K562 (cell line): ENCODE results near the gene PEDS1. TPM values are rescaled to one million over a fixed set of nuclear protein-coding genes. Genes with fewer than 3 reads are reported as not detected.

Experiments
- BRCA1 ChIP-seq, 2 experiments: fragments of 450-650 bp in 1 of 2; sonication (generic) in 1 of 2; formaldehyde crosslinking in 1 of 2; IDR thresholded peaks; 2 replicates each; pipeline versions ENCODE4 v1.5.0 to v1.6.1; 2017 to 2020; ENCODE audit warnings: mild to moderate bottlenecking in 1 of 2, missing genetic modification reagents in 1 of 2
- JUN ChIP-seq, 2 experiments: sonication (generic) in 1 of 2; formaldehyde crosslinking in 1 of 2; IDR thresholded peaks; 2 replicates each; pipeline versions ENCODE4 v1.6.1 to v1.8.0; 2012 to 2022; ENCODE audit warnings: borderline replicate concordance in 2 of 2, mild to moderate bottlenecking in 2 of 2, improper control_type of control experiment in 1 of 2, low read depth in 1 of 2, low read length in 1 of 2, missing genetic modification reagents in 1 of 2
- L3MBTL2 ChIP-seq: fragments of 450-650 bp; IDR thresholded peaks from 2 replicates; pipeline ENCODE4 v1.6.1; 2016; ENCODE audit warnings: mild to moderate bottlenecking, moderate library complexity
- MEIS2 ChIP-seq: fragments of 450-650 bp; IDR thresholded peaks from 2 replicates; pipeline ENCODE4 v1.6.1; 2014; ENCODE audit warnings: mild to moderate bottlenecking; ENCODE audit not compliant: partially characterized antibody
- YY1 ChIP-seq, 3 experiments: IDR thresholded peaks; 2 replicates each; pipeline ENCODE4 v1.6.1; 2011; ENCODE audit warnings: low read length in 2 of 3, mild to moderate bottlenecking in 2 of 3, moderate library complexity in 2 of 3, borderline replicate concordance in 1 of 3, control low read depth in 1 of 3, low read depth in 1 of 3; ENCODE audit not compliant: insufficient read depth in 3 of 3, insufficient replicate concordance in 2 of 3, control insufficient read depth in 1 of 3, insufficient read length in 1 of 3; ENCODE audit errors: extremely low read depth in 1 of 3
- ZBTB43 ChIP-seq: sonication (generic); formaldehyde crosslinking; IDR thresholded peaks from 2 replicates; pipeline ENCODE4 v1.8.0; 2023; ENCODE audit warnings: mild to moderate bottlenecking, missing genetic modification reagents
- ZFP36 ChIP-seq: fragments of 150-350 bp; IDR thresholded peaks from 2 replicates; pipeline ENCODE4 v1.6.1; 2018; ENCODE audit warnings: low read length, low read depth; ENCODE audit not compliant: partially characterized antibody
- ZHX1 ChIP-seq: fragments of 150-350 bp; conservative IDR thresholded peaks from 2 replicates; pipeline ENCODE4 v1.6.1; 2014; ENCODE audit warnings: low read length
- ZNF644 ChIP-seq: fragments of 200-800 bp; sonication (Bioruptor generic); IDR thresholded peaks from 2 replicates; pipeline ENCODE4 v1.6.1; 2016; ENCODE audit warnings: low read depth, missing genetic modification characterization, missing compliant biosample characterization
- polyA plus RNA-seq, 8 experiments: library from polyadenylated mRNA; depleted of rRNA in 4 of 8; stranded (reverse) in 5 of 8; unstranded in 3 of 8; fragments of >200 nt; fragmentation: Nextera tagmentation in 2 of 8; fragmentation: Illumina TruSeq in 1 of 8; extraction: Ambion mirVana in 2 of 8; extraction: Trizol in 1 of 8; gene quantifications; 2 replicates each; pipeline versions ENCODE4 v1.2.1 to v1.2.3, GENCODE V29; 2011 to 2014; ENCODE audit warnings: inconsistent platforms in 1 of 8, missing spikeins in 1 of 8
- total RNA-seq, 7 experiments: library from RNA; depleted of rRNA in 6 of 7; stranded (reverse); fragments of >200 nt in 6 of 7; fragmentation: Illumina TruSeq in 2 of 7; extraction: Trizol in 2 of 7; gene quantifications; 2 replicates each; pipeline versions ENCODE4 v1.2.1 to v1.2.3, GENCODE V29; 2011 to 2021; ENCODE audit warnings: low replicate concordance in 1 of 7
- TF ChIP-seq, protein P1 (sequence below): fragments of 450-650 bp; IDR thresholded peaks from 2 replicates; pipeline ENCODE4 v1.6.1; 2017; ENCODE audit warnings: antibody characterized with exemption, mild to moderate bottlenecking
- TF ChIP-seq, protein P2 (sequence below), 3 experiments: fragments of 200-800 bp in 1 of 3; fragments of 250-450 bp in 1 of 3; fragments of 450-650 bp in 1 of 3; sonication (Bioruptor Pico) in 1 of 3; sonication (Bioruptor generic) in 1 of 3; formaldehyde crosslinking in 1 of 3; IDR thresholded peaks; 2 replicates each; pipeline versions ENCODE4 v1.6.1 to v1.8.0; 2016 to 2022; ENCODE audit warnings: mild to moderate bottlenecking in 2 of 3, missing genetic modification characterization in 2 of 3, missing compliant biosample characterization in 1 of 3, moderate library complexity in 1 of 3

PEDS1 gene
- total and polyA plus RNA-seq, 9 of the 15 experiments (the other 6 are each of a cell fraction or from before 2014, with no cell fraction given): 2.9 to 38.5 (median 24.2) TPM

DNA sequence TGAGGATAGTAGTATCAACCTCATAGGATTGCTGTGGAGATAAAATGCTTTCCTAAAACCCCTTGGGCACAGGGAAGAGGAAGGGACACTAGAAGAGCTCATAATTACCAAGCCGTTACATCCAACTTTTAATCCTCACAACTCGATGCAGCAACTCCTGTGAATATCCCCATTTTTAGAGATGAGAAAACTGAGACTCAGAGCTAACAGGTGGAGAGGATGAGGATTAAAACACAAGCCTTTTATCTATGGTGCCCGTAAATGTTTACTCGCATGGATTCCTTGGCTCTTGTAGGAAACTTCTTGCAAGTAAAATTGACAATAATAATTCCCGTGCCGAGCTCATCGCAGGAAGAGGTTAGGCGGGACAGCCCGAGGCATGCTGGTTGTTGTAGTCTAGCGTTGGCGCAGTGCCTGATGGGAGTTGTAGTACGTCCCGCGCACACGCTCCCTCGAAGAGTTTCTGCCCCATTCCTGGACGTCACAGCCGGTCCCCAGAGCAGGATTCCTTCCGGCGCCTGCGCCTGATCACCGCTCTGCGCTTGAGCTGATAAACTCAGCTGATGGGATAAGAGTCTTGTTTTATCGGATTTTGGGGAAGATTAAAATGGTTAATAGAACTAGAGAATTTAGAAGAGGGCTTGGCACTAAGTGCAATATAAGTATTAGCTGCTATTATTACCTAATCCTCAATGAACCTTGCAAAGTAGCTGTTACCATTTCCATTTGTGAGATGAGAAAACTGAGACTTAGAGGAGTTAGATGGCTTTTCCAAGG lies 37.7 kb downstream of the PEDS1 start (continued):
- TF ChIP-seq ZHX1 (0 out of 2 replicates have a peak, but pooled peaks have one; percentile 23), ZFP36 (no peak), BRCA1 (IDR thresholded peaks at IDR 0.05) (no peak), BRCA1 (CRISPR knock-in tag; IDR thresholded peaks at IDR 0.05) (no peak), L3MBTL2 (peak; percentile 77), YY1 (IDR thresholded peaks at IDR 0.05; ENCODE audit: borderline replicate concordance in 1 of 3, control insufficient read depth in 1 of 3, extremely low read depth in 1 of 3, insufficient read depth in 3 of 3, insufficient read length in 1 of 3, insufficient replicate concordance in 2 of 3, low read depth in 1 of 3, low read length in 2 of 3) (peak in 1 of 3 experiments; percentile 70), MEIS2 (peak; percentile 77), ZNF644 (tag) (0 out of 2 replicates have a peak, but pooled peaks have one; percentile 29), ZBTB43 (CRISPR knock-in tag) (no peak), JUN (IDR thresholded peaks at IDR 0.05; ENCODE audit: borderline replicate concordance, low read depth, low read length) (peak; percentile 55; the same call in 1 of the 2 replicates), JUN (CRISPR knock-in tag; IDR thresholded peaks at IDR 0.05; ENCODE audit: borderline replicate concordance) (no peak)
- TF ChIP-seq, protein P1, sequence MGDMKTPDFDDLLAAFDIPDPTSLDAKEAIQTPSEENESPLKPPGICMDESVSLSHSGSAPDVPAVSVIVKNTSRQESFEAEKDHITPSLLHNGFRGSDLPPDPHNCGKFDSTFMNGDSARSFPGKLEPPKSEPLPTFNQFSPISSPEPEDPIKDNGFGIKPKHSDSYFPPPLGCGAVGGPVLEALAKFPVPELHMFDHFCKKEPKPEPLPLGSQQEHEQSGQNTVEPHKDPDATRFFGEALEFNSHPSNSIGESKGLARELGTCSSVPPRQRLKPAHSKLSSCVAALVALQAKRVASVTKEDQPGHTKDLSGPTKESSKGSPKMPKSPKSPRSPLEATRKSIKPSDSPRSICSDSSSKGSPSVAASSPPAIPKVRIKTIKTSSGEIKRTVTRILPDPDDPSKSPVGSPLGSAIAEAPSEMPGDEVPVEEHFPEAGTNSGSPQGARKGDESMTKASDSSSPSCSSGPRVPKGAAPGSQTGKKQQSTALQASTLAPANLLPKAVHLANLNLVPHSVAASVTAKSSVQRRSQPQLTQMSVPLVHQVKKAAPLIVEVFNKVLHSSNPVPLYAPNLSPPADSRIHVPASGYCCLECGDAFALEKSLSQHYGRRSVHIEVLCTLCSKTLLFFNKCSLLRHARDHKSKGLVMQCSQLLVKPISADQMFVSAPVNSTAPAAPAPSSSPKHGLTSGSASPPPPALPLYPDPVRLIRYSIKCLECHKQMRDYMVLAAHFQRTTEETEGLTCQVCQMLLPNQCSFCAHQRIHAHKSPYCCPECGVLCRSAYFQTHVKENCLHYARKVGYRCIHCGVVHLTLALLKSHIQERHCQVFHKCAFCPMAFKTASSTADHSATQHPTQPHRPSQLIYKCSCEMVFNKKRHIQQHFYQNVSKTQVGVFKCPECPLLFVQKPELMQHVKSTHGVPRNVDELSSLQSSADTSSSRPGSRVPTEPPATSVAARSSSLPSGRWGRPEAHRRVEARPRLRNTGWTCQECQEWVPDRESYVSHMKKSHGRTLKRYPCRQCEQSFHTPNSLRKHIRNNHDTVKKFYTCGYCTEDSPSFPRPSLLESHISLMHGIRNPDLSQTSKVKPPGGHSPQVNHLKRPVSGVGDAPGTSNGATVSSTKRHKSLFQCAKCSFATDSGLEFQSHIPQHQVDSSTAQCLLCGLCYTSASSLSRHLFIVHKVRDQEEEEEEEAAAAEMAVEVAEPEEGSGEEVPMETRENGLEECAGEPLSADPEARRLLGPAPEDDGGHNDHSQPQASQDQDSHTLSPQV: peak; percentile 63; the same call in 1 of the 2 replicates
- TF ChIP-seq, protein P2, sequence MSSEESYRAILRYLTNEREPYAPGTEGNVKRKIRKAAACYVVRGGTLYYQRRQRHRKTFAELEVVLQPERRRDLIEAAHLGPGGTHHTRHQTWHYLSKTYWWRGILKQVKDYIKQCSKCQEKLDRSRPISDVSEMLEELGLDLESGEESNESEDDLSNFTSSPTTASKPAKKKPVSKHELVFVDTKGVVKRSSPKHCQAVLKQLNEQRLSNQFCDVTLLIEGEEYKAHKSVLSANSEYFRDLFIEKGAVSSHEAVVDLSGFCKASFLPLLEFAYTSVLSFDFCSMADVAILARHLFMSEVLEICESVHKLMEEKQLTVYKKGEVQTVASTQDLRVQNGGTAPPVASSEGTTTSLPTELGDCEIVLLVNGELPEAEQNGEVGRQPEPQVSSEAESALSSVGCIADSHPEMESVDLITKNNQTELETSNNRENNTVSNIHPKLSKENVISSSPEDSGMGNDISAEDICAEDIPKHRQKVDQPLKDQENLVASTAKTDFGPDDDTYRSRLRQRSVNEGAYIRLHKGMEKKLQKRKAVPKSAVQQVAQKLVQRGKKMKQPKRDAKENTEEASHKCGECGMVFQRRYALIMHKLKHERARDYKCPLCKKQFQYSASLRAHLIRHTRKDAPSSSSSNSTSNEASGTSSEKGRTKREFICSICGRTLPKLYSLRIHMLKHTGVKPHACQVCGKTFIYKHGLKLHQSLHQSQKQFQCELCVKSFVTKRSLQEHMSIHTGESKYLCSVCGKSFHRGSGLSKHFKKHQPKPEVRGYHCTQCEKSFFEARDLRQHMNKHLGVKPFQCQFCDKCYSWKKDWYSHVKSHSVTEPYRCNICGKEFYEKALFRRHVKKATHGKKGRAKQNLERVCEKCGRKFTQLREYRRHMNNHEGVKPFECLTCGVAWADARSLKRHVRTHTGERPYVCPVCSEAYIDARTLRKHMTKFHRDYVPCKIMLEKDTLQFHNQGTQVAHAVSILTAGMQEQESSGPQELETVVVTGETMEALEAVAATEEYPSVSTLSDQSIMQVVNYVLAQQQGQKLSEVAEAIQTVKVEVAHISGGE (CRISPR knock-in tag; IDR thresholded peaks at IDR 0.05): peak in 1 of 3 experiments; percentile 79; a peak in 2 of 6 replicates
